COLO829 (cell line): ENCODE data around the gene SLAMF9.

Experiments
- DNase-seq: peaks from one replicate; pipeline ENCODE4 v3.0.0; 2012; ENCODE audit warnings: low spot score

The SLAMF9 gene

DNA sequence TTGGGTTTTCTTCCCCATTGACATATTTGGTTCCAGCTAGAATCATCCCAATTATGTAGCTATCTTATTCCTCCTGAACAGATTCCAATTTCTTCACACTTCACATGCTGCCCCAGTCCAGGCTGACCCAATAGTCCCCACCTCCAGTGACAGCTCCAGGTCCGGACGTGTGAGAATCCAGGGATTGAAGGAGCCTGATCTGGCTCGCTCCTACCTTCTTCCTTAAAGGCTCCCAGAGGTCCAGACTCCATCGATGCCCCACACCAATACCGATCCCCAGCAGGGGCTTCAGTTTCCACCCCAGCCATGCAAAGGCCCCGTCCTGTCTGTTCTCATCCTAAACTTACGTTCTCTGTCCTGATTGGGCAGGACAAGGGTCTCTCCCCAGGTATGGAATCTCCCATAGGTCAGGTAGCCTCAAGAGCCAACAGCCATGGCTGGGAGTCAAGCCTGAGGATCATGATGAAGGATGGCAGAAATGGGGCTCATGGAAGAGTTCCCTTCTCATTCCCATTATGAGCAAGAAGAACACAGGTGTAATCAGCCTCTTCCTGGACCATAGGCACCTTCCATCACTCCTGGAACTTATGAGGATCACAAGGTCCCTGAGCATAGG, 20.4 kb upstream of the SLAMF9 start:
- DNase-seq: no peak

DNA sequence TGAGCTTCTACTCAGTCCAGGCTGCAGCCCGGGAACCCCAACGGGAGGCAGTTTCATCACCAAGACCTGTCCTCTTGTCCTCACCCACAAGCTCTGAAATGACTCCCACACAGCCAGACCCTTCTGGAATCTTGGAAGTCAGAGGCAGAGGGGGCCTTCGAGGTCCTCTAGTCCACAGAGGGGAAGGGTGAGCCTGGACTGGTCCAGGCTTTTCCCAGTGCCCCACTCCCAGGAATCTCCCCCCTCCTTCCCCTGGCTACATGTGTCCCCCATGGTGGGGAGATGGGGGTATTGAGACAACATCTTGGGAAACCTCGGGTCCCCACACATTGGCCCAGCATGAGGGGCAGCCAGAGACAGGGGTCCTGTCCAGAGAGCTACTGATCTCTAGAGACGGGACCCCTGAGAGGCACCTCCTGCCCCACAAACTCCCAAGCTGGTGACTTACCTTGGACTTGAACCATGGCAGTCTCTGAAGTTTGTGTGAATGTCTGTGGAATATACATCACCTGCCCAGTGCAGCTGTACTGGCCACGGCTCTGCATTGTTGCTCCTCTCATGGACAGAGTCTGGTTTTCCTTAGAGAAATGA, 19.4 kb upstream of the SLAMF9 start:
- no peak for DNase-seq

DNA sequence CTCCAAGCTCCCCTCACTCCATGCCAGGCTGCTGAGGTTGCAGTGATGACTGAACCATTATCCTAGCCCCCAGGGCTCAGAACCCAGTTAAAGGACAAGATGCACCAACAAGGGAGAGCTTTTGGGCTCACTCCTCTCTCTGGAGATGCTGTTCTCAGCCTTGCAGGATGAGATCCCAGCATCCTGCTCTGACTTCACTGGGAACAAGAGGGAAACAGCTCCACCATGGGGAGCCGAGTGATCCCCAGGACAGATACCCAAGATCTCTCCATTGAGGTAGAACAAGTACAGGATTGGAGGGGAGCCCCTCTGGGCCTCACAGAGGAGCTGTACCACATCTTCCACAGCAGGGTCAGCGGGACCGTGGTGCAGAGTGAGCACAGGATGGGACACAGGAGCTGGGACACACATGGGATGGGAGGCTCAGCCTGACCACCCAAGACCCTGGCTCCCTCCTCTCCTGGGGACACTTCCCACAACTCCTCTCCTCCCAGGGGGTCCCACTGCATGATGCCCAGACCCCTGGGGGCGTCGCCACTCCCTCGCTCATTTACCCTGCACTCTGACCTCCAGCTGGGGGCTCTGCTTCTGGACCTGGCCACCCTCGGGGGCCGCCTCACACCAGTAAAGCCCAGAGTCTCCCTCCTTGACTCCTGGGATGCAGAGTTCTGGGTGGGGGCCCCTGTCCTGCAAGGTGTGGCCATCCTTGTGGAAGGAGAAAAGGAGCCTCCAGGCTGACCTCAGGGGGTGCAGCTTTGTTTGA, 18.6 kb upstream of the SLAMF9 start:
- DNase-seq: no peak

DNA sequence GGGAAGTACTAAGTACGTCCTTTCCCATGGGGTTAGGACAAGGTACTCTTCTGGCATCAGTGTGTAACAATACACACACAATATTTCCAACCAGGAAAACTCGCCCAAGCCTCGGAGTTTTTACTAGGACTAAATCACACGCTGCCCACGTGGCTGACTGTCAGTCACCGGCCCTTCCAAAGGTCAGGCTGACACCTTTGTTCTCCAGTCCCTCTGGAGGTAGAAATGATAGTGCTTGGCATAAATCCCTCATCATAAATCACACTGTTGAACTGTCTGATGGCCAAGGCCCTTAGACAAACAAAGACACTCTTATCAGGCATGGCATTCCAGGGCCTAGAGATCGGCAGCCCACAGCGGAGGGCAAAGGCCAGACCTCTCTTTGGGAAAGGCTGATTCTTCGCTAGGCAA, 16.9 kb upstream of the SLAMF9 start:
- DNase-seq: peak; percentile 95

DNA sequence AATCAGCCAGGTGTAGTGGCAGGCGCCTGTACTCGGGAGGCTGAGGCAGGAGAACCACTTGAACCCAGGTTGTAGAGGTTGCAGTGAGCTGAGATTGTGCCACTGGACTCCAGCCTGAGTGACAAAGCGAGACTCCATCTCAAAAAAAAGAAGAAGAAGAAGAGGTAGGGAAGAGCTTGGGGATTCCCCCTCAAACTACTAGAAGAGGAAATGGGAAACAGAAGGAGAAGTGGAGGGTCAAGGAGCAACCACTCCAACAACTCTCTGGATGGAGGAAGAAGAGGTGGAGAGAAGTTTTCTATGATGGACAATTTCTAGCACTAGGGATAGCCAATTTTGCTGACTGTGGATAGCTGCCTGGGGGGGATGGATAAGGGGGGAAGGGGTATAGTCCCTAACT, 14.9 kb upstream of the SLAMF9 start:
- DNase-seq: no peak

DNA sequence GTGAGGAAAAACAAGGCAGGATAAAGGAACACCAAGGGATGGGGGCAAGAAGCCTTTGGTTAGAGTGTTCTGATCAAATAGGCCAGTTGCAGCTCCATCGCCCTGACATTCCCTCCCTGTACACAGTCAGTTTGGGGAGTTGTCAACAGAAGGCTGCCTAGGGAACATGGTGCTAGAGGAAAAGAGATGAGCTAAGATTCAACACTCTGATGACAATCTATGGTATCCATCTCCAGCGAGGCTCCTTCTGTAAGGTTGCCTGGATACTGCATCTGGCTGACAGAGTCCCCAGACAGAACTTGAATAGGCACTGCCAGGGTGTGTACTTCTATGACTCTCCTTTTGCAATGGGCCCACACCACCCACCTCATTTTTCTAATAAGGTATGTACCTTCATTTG, 11.2 kb upstream of the SLAMF9 start:
- DNase-seq: no peak

DNA sequence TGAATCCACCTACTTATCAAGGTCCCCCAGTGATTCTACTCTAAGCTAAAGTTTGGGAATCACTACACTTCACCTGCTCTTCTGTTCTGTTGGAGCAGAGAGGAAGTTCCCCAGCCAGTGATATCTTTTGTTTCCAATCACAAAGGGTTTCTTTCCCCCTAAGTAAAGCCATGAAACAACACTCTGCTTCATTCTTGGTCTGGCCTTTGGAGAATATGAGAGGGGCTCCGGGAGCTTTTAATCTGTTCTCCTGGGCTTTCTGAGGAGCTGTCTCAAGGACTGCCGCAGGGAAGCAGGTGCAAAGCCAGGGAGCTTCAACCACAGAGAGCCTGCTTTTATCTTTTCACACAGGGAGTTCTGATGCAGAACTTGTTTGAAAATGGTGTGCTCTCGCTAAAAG, 10.1 kb upstream of the SLAMF9 start:
- DNase-seq: no peak

DNA sequence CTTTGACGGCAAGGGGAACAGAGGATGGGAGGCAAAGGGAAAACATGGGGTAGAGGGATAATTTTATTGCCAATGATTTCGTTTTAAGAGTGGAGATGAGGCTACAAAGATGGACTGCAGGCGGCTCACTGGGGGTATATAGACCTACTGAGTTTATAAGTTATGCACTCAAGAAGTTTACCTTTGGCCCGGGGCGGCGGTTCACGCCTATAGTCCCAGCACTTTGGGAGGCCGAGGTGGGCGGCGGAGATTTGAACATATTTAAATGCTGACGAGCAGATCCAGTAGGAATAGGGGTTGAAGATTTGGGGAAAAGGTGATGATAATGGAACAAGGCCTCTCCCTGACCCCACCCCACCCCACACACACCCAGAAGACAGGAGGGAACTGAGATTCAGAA, 8.1 kb upstream of the SLAMF9 start:
- DNase-seq: no peak

DNA sequence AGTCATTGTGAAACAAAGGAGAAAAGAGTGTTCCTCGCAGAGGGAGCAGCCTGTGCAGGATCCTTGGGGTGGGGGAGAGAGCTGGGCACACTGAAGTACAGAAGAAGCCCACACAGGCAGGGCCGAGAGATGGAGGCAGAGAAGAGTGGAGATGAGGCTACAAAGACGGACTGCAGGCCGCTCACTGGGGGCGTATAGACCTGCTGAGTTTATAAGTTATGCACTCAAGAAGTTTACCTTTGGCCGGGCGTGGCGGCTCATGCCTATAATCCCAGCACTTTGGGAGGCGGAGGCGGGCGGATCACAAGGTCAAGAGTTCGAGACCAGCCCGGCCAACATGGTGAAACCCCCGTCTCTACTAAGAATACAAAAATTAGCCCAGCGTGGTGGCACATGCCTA, 7.6 kb upstream of the SLAMF9 start:
- no peak for DNase-seq

DNA sequence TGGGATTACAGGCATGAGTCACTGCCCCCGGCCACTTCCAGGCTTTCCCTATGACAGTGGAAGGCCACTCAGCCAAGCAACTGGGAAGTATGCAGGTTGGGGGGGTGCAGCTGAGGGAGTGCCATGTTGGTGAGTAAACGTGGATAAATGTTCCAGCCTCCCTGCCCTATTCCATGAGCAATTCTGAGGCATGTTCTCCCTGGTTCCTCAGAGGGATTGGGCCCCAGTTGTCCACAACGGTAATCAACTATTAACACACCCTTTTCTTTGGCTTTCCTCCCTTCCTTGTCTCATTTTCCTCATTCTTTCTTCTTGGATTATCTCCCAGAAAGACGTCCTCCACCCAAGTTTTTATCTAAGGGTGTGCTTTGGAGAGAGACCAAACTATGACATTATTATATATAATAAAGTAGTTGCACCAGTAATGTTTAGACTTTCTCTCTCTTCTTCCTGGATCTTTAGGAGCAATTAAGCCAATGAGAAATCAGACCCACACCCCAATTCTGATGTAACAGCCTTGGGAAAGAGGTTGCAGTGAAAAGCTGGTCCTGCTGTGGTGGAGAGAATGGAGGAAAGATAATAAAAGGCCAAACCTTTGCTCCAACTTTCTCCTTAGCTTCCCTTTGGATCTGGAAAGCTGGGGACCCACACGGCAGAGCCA, 6.8 kb upstream of the SLAMF9 start:
- DNase-seq: no peak

DNA sequence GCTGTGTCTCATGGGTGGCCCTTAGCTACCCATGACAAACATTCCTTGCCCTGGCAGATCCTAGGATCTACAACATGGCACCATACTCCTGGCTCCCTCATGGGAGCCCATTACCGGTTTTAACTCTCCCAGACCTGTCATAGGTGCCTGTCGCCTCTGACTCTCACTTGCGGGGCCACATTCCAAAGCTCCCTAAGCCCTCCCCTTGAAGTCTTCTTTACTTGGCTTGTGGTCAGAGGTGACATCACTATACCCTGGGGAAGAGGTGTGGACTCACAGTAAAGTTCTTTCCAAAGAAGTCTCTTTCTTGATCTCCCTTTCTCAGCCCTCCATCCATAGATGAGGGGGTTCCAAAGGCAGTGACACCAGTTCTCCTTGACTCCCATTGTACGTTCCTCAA, 5.4 kb upstream of the SLAMF9 start:
- DNase-seq: no peak

DNA sequence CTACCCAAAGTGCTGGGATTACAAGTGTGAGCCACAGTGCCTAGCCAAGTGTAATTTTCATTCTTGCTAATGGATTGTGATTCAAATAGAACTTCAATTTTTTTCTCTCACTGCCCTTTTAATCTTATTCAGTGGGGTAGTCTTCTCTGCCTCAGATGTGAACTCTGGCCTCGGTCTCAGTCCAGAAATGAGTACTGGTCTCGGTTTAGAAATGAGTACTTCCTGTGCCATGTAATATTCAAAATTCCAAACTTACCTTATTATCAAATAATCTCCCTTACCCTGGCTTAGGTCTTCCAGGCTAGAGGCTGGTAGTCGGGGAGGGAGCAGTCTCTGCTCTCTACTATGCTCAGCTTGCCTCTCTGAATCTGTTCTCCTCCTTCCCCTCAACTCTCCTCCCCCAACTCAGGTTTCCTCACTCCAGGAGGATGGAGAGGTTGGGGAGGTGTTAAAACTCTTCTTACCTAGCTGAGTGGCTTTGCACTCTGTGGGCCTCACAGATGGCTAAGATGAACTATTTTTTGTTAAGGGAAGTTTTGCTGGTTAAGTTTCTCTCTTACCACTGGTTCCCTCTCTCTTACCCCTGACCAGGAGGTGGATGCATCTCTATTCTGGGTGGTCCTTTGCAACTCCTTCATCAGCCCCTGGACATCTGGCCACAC, 4.8 kb upstream of the SLAMF9 start:
- DNase-seq: no peak

DNA sequence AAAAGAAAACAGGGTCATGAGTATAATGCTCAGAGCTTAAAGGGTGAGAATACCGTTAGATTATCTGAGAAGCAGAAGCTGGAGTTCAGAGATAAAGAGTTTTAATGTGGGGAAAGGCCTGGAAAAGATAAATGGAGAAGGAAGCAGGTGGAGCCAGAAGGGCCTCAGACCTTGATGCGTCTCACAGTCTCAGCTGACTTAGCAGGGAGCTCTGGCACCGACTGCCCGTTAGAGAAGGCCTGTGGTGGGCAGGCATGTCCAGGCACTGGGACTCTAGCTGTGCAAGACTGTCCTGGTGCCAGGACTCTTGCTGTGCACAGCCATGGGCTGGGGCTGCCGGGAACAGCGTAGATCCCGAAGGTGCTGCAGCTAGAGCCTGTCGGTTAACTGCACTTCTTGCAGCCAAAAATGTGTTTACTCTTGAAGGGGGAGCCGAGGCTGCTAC, 3.8 kb upstream of the SLAMF9 start:
- DNase-seq: no peak

DNA sequence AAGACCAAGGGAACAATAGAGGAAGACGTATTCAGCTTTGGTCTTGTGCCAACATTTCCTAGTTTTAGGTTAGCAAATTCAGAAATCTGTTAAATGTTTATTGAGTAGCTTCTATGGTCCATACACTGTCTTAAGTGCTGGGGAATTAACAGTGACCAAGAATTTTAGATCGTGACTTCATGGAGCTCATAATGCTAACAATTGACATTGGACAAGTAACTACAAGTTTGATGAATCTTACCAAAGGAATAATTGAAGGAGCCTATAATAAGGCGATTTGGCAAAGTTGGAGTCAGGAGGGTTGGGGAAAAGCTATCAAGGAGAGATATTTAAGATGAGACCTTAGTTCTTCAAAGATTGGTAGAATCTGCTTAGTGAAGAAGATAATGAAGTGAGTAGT, 1.4 kb upstream of the SLAMF9 start:
- no peak for DNase-seq

DNA sequence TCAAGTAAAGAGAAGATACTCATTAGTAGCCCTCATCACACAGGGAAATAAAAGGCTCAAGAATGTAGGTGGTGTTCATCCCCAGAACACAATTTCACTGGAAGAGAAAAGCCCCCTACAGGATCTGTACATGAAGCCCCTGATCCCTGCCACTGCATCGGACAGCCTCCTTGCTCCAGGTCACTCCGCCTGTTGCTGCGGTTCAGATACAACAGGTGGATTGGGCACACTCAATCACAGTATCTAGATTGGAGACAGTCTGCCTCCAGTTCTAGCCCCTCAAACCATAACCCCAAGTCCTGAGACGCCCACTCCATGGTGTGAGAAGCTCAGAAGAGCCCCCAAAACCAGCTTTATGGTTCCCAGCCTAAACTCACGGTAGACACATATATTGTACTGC, 1.1 kb downstream of the SLAMF9 start:
- no peak for DNase-seq

DNA sequence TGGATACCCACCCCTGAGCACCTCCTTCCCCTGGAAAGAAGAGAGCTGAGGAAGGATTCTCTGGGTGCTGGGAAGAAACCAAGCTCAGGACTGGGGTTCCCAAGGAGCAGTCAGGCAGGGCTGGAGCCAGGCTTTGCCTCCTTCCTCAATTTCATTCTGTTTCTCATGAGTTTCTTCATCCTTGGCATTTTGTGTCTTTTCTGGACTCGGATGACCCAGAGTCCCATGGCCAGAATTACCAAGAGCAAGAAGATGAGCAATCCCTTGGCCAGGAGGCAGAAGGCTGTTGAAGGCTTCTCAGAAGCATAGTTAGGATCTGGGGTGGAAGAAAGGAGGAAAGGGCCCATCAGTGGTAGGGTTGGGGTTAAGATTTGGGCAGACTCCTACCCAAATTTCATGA, 2.5 kb downstream of the SLAMF9 start:
- DNase-seq: no peak

DNA sequence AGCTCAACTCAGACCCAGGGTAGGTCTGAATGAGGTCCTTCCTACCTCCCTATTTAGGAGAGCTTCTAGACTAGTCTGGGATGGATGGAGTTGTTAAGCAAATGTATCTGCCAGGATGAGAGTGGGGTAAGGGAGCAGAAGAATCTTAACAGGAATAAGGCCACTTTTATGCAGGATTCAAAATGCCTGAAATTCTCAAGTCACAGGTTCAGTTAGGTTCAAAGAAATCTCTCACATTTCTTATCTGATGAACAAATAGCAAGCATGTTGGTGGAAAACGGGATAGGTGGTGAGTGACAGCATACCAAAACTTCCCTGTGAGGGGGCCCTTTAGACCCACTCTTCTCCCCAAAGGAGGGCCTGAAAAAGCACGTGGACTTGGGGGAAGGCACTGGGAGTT, 3.0 kb downstream of the SLAMF9 start:
- DNase-seq: no peak

DNA sequence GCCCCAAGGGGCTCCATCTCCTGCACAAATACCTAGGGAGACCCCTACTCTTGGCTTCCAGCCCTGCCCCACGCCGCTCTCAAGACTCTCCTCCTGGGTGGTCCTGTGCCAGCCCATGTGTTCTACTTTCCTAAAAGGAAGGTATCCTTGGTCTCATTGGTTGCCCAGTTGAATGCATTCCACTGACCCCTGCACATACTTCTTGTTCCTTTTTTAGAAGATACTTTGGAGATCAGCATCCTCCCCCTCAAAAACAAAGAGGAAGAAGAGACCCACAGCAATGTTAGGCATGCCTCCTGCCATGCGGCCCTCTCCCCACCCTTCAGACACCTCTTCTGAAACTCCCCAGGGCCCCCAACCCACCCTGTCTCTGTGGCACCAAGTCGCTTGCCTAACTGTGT, 4.1 kb downstream of the SLAMF9 start:
- DNase-seq: no peak

DNA sequence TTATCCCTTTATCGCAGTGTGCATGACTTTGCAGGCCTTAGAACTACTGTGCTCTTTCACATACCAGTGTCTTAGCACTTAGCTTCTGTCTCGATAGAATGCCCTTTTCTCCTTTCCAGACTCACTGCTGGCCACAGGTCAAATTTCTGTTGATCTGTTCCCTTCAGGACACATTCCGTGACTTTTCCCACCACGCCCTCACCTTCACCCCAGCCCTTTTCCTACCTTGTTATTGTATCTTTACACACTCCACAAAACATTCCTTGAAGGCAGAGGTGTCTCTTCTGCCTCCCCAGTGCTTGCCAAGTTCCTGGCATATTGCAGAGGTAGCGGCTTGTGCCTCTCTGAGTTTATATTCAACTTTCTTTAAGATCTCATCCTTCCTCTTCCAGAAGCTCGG, 4.9 kb downstream of the SLAMF9 start:
- DNase-seq: no peak

DNA sequence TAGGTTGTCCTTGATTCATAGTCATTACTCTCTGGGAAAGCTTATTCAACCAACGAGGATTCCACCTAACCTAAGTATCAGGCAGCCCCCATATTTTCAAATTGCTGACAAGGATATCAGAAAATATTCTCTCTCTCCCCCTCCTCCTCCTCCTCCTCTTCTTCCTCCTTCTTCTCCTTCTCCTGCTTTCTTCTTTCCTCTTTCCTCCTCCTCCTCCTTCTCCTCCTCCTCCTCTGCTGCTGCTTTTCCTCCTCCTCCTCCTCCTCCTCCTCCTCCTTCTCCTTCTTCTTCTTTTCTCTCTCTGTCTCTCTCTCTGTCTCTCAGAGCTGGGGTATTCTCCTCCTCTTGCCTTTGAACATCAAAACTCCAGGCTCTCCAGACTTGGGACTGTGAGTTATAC, 6.1 kb downstream of the SLAMF9 start:
- no peak for DNase-seq

DNA sequence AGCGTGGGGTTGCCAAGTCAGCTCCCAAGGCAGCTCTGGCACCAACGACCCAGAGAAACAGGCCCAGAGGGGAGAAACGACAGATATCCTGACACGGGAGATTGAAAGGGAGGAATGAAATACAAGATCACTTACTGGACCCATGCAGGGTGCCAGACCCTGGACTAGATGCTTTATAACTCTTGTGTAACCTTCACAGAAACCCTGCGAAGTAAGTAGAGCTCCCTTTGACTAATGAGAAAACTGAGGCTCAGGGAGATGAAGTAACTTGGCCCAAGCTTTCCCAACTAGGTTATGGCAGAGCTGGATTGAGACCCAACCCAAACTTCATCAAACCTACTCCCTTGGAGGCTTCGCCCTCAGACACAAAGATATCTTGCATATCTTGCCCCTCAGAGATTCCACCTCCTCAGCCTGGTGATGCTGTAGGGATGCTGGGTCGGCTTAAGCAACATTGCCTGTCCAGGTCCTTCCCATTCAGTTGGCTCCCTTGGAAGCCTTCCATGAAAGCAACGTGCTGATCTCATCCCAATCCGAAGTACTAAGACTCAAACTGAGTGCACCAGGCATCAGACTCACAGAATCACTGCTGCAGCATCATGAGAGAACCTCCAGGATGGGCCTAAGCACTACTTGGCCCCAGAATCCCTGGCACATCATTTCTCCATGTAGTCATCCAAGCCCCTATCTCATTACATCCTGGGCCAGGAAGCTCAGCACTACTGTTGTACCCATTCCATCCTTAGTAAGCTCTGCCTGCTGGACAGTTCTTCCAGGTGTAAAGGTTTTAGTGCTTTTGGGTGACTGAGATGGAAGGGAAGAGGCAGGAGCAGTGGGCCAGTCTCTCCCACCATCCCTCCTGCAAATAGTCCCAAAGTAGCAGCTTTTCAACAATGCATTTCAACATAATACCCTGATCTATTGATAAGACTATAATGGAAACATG, 7.5 kb downstream of the SLAMF9 start:
- no peak for DNase-seq
